ENCODE data around the gene TMEM59L. TPM values are rescaled to one million over a fixed set of nuclear protein-coding genes. Genes with fewer than 3 reads are reported as not detected.

The TMEM59L gene
- total and polyA plus RNA-seq, 2 of the 13 experiments (the other 11 are each of a cell fraction or from before 2014, with no cell fraction given): 0.97 to 5.5 TPM

- no TSS peak for BruUV-seq (replicated peaks)
- ChIA-PET CTCF (ENCODE audit: low intra/inter-chr PET ratio, low total read pairs) (no interaction called here), POLR2A (no interaction called here)
- intact Hi-C loops (cut with micrococcal nuclease; ENCODE audit: unreplicated experiment): no loop called here
- Histone ChIP-seq H3K27ac (ENCODE audit: extremely low read length, insufficient read depth, low read length) (no peak overlapping the region), H3K4me2 (ENCODE audit: low read depth, low read length) (no peak overlapping the region), H4K20me1 (ENCODE audit: insufficient read depth, low read length) (no peaks in the 10 kb centered on the region), H3K9ac (ENCODE audit: insufficient read depth, low read depth, low read length) (no peak overlapping the region), H2AFZ (ENCODE audit: low read length) (no peak overlapping the region), H3K36me3 (replicated peaks in 1 of 2; ENCODE audit: control insufficient read depth in 1 of 2, insufficient read depth in 2 of 2, low read length in 2 of 2) (no peaks in the 10 kb centered on the region; a peak in 1 of 5 replicates), H3K4me1 (ENCODE audit: insufficient read depth, low read length) (no peaks in the 10 kb centered on the region), H3K4me3 (replicated peaks in 1 of 3; ENCODE audit: insufficient read depth in 1 of 3, low read depth in 2 of 3, low read length in 3 of 3) (no peak overlapping the region), H3K9me3 (ENCODE audit: low read length) (no peaks in the 10 kb centered on the region), H3K79me2 (ENCODE audit: insufficient read depth, low read length) (peaks cover 2% of the 10 kb centered on the region), H3K27me3 (ENCODE audit: control insufficient read depth in 1 of 2, insufficient read depth in 2 of 2, low read length in 2 of 2) (no peaks in the 10 kb centered on the region)
- in situ Hi-C loops (cut with HindIII; ENCODE audit: extremely low pct_ligation_motif_present, low pct_unique_long_range_greater_than_20kb): no loop called here
- TF ChIP-seq, protein P1, sequence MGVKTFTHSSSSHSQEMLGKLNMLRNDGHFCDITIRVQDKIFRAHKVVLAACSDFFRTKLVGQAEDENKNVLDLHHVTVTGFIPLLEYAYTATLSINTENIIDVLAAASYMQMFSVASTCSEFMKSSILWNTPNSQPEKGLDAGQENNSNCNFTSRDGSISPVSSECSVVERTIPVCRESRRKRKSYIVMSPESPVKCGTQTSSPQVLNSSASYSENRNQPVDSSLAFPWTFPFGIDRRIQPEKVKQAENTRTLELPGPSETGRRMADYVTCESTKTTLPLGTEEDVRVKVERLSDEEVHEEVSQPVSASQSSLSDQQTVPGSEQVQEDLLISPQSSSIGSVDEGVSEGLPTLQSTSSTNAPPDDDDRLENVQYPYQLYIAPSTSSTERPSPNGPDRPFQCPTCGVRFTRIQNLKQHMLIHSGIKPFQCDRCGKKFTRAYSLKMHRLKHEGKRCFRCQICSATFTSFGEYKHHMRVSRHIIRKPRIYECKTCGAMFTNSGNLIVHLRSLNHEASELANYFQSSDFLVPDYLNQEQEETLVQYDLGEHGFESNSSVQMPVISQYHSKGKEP (CRISPR knock-in tag; IDR thresholded peaks at IDR 0.05): no peak
- TF ChIP-seq MYC (CRISPR knock-in tag; IDR thresholded peaks at IDR 0.05; ENCODE audit: borderline replicate concordance): no peak
- no peak for TF ChIP-seq RNF2 (conservative IDR thresholded peaks at IDR 0.05; ENCODE audit: low read depth)
- TF ChIP-seq TCF7 (IDR thresholded peaks at IDR 0.05; ENCODE audit: low read depth): no peak
- TF ChIP-seq RCOR2 (CRISPR knock-in tag; IDR thresholded peaks at IDR 0.05): no peak
- no peak for TF ChIP-seq ZNF367 (CRISPR knock-in tag; IDR thresholded peaks at IDR 0.05; ENCODE audit: borderline replicate concordance)
- no peak for TF ChIP-seq MLX (CRISPR knock-in tag; IDR thresholded peaks at IDR 0.05)
- FAIRE-seq (no peak), ATAC-seq (no peak), DNase-seq (ENCODE audit: low spot score) (no peak)
- 92% methylated on average over 16 of the region's 17 CpGs for WGBS (ENCODE audit: low lambda C conversion rate)
Measured at GRCh38 chr19:18650021-18650390, 37.3 kb downstream of the TMEM59L start.

GRCh38 chr19:18650468-18651041 is 37.9 kb downstream of the TMEM59L start:
- H3K4me2 ChIP-seq (ENCODE audit: low read depth, low read length): no peak overlapping the region
- no peak for ATAC-seq
- in situ Hi-C loops (cut with HindIII; ENCODE audit: extremely low pct_ligation_motif_present, low pct_unique_long_range_greater_than_20kb): no loop called here

More at GRCh38 chr19:18650468-18651041, 37.9 kb downstream of the TMEM59L start:
- DNase-seq (ENCODE audit: low spot score) (no peak), FAIRE-seq (no peak)
- H3K4me3 ChIP-seq (replicated peaks in 1 of 3; ENCODE audit: insufficient read depth in 1 of 3, low read depth in 2 of 3, low read length in 3 of 3): no peak overlapping the region
- intact Hi-C loops (cut with micrococcal nuclease; ENCODE audit: unreplicated experiment): no loop called here
- H2AFZ ChIP-seq (ENCODE audit: low read length): no peak overlapping the region
- no peaks in the 10 kb centered on the region; a peak in 1 of 5 replicates for H3K36me3 ChIP-seq (replicated peaks in 1 of 2; ENCODE audit: control insufficient read depth in 1 of 2, insufficient read depth in 2 of 2, low read length in 2 of 2)
- ChIA-PET CTCF (ENCODE audit: low intra/inter-chr PET ratio, low total read pairs) (no interaction called here), POLR2A (no interaction called here)
- no peaks in the 10 kb centered on the region for H3K9me3 ChIP-seq (ENCODE audit: low read length)
- H3K9ac ChIP-seq (ENCODE audit: insufficient read depth, low read depth, low read length): no peak overlapping the region
- H4K20me1 ChIP-seq (ENCODE audit: insufficient read depth, low read length): no peaks in the 10 kb centered on the region
- no peaks in the 10 kb centered on the region for H3K4me1 ChIP-seq (ENCODE audit: insufficient read depth, low read length)
- no peaks in the 10 kb centered on the region for H3K27me3 ChIP-seq (ENCODE audit: control insufficient read depth in 1 of 2, insufficient read depth in 2 of 2, low read length in 2 of 2)
- no TSS peak for BruUV-seq (replicated peaks)
- H3K79me2 ChIP-seq (ENCODE audit: insufficient read depth, low read length): no peaks in the 10 kb centered on the region
- TF ChIP-seq CEBPG (CRISPR knock-in tag; IDR thresholded peaks at IDR 0.05) (no peak), ZNF263 (CRISPR knock-in tag; IDR thresholded peaks at IDR 0.05) (no peak), GATAD1 (CRISPR knock-in tag; IDR thresholded peaks at IDR 0.05) (no peak), FLYWCH1 (CRISPR knock-in tag; IDR thresholded peaks at IDR 0.05) (no peak), ASH2L (IDR thresholded peaks at IDR 0.05; ENCODE audit: insufficient read length, low read depth, low read length) (no peak), ETV5 (CRISPR knock-in tag; IDR thresholded peaks at IDR 0.05; ENCODE audit: borderline replicate concordance) (no peak), ZNF781 (CRISPR knock-in tag; IDR thresholded peaks at IDR 0.05; ENCODE audit: borderline replicate concordance, not compliant biosample characterization) (no peak), ZNF44 (CRISPR knock-in tag; IDR thresholded peaks at IDR 0.05) (no peak)
- WGBS (ENCODE audit: low lambda C conversion rate): 95% methylated on average over 22 of the region's 34 CpGs
- no peak overlapping the region for H3K27ac ChIP-seq (ENCODE audit: extremely low read length, insufficient read depth, low read length)
